Measurements from ENCODE around the gene ANO6. TPM values are rescaled to one million over a fixed set of nuclear protein-coding genes. Genes with fewer than 3 reads are reported as not detected.
"Not testable (repeated sequence)": the region's sequence is repeated elsewhere in the genome, so short reads cannot be mapped to it uniquely, and the experiment has no call there.

The ANO6 gene
- total RNA-seq, 2 donors from 2014 or later = 13.2 to 21.2 TPM

DNA sequence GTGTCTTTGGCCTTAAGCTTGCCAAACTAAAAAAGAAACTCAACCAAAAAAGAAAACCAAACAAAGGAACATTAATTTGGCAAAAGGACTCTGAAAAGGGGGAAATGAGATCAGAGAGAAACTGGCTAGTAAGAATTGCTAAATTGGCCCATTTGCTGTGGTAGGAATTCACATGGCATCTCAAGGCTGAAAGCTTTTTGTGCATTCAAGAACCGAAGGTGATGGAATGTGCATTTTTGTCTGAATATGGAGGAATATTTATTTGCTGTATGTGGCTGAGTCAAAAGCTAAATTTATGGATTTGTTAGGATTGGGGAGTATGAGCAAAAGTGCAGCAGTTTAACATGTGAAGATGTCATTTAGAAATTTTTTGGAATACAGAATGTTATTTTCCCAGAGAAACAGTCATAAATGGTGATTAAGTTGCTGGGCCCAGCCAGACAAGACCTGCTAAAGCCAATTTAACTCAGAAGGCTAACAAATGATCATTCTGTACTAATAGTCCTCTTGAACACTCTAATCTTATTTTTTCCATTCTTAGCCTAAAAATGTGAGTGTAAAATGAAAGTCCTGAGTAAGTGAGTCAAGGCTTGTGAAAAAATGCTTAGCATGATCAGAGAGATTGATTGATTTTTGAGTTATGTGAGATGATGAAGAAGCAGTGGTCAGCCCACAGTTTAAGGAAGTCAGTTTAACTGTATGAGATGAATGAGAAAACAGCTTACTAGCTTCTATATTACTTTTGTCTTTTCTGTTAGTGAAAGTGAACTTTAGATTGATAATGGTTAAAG lies 94.1 kb downstream of the ANO6 start:
- intact Hi-C loops (cut with DNase I) = no loop called here
- no peak for DNase-seq
- TF ChIP-seq, protein P1, sequence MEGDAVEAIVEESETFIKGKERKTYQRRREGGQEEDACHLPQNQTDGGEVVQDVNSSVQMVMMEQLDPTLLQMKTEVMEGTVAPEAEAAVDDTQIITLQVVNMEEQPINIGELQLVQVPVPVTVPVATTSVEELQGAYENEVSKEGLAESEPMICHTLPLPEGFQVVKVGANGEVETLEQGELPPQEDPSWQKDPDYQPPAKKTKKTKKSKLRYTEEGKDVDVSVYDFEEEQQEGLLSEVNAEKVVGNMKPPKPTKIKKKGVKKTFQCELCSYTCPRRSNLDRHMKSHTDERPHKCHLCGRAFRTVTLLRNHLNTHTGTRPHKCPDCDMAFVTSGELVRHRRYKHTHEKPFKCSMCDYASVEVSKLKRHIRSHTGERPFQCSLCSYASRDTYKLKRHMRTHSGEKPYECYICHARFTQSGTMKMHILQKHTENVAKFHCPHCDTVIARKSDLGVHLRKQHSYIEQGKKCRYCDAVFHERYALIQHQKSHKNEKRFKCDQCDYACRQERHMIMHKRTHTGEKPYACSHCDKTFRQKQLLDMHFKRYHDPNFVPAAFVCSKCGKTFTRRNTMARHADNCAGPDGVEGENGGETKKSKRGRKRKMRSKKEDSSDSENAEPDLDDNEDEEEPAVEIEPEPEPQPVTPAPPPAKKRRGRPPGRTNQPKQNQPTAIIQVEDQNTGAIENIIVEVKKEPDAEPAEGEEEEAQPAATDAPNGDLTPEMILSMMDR (IDR thresholded peaks at IDR 0.05) = no peak
- Histone ChIP-seq H3K27me3 (no peaks in the 10 kb centered on the region), H3K4me1 (no peaks in the 10 kb centered on the region), H3K9me3 (no peaks in the 10 kb centered on the region), H3K9ac (ENCODE audit: low read depth in 2 of 2, low read length in 2 of 2) (no peak overlapping the region), H3K4me3 (no peak overlapping the region), H3K36me3 (no peaks in the 10 kb centered on the region), H3K27ac (no peak overlapping the region)

DNA sequence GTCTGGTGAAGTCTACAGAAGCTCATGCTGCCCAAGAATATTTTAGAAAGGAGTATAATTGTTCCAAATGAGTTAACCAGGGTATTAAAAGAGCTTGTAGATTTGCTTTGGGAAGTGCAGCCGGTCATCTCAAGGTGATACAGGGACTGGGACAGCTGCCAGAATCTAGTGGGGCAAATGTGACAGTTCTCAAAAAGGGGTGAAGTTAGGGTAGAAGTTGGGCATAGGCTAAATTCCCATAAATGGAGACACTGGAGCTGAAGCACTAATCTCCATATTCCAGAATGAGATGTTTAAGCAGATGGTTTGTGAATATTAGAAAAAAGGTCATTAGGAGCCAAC lies 94.7 kb downstream of the ANO6 start:
- Histone ChIP-seq H3K27ac (no peak overlapping the region), H3K36me3 (no peaks in the 10 kb centered on the region), H3K9me3 (no peaks in the 10 kb centered on the region), H3K27me3 (no peaks in the 10 kb centered on the region), H3K4me1 (no peaks in the 10 kb centered on the region), H3K4me3 (no peak overlapping the region), H3K9ac (ENCODE audit: low read depth in 2 of 2, low read length in 2 of 2) (no peak overlapping the region)
- DNase-seq = no peak
- intact Hi-C loops (cut with DNase I) = no loop called here
- TF ChIP-seq, protein P1 (IDR thresholded peaks at IDR 0.05) = no peak

DNA sequence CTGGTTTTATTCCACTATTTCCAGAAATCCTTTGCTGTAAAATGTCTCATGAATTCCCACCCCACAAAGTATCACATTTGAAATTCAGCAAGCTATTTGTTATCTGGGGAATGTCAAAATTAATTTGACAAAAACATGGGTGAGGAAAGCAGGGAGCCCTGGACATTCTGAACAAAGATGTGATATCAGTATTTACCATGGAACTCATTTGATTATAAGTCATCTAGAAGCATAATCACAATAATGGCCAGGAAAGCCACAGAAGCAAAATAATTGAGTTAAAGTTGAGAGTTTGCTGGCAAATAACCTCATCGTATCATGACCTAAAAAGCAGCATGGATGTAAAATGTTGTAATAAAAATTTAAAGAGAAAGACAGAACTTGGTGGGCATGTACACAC lies 96.1 kb downstream of the ANO6 start:
- DNase-seq = no peak
- Histone ChIP-seq H3K9ac (ENCODE audit: low read depth in 2 of 2, low read length in 2 of 2) (no peak overlapping the region), H3K36me3 (no peaks in the 10 kb centered on the region), H3K27ac (no peak overlapping the region), H3K4me1 (no peaks in the 10 kb centered on the region), H3K9me3 (no peaks in the 10 kb centered on the region), H3K4me3 (no peak overlapping the region), H3K27me3 (no peaks in the 10 kb centered on the region)
- intact Hi-C loops (cut with DNase I) = no loop called here
- TF ChIP-seq, protein P1 (IDR thresholded peaks at IDR 0.05) = no peak

DNA sequence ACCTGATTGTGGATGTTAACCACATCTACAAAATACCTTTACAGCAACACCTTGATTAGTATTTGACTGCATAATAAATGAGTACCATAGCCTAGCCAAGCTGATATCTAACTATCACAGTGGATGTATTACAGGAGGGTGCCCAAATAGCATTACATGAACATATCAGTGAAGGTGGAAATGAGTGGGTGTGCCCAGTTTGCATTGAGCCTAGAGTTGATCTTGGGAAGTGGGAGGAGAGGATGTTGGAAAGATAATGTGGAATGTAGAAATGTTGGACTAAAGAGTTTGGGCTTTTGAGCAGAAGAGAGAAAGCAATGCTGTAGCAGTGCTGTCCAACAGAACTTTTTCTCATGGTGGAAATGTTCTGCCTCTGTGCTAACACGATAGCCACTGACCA lies 98.9 kb downstream of the ANO6 start:
- Histone ChIP-seq H3K9me3 (no peaks in the 10 kb centered on the region), H3K4me1 (no peaks in the 10 kb centered on the region), H3K9ac (ENCODE audit: low read depth in 2 of 2, low read length in 2 of 2) (no peak overlapping the region), H3K4me3 (no peak overlapping the region), H3K27ac (no peak overlapping the region), H3K36me3 (no peaks in the 10 kb centered on the region), H3K27me3 (no peaks in the 10 kb centered on the region)
- TF ChIP-seq, protein P1 (IDR thresholded peaks at IDR 0.05) = no peak
- intact Hi-C loops (cut with DNase I) = no loop called here
- DNase-seq = no peak

DNA sequence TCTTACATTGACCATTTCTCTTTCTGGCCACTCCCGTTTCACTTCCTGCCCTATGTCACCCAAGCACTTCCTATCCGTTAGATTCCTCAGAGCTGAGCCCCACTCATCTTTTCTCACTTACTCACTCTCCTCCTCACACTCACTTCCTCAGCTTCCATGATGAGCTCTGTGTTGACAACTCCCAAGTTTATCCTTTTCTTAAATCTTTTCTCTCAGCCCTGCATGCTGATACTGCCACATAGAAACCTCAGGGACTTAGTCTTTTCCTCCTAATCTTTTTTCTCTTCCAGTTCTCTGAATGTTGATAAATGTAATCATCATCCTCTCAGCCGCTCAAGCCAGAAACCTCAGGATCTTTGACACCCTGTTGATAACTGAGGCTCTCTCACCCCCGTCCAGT lies 99.6 kb downstream of the ANO6 start:
- no peak overlapping the region for H3K9ac ChIP-seq (ENCODE audit: low read depth in 2 of 2, low read length in 2 of 2)
- no peak overlapping the region for H3K27ac ChIP-seq
- DNase-seq = no peak
- intact Hi-C loops (cut with DNase I) = no loop called here
- no peaks in the 10 kb centered on the region for H3K27me3 ChIP-seq
- H3K9me3 ChIP-seq = no peaks in the 10 kb centered on the region
- H3K4me3 ChIP-seq = no peak overlapping the region
- no peaks in the 10 kb centered on the region for H3K4me1 ChIP-seq
- TF ChIP-seq, protein P1 (IDR thresholded peaks at IDR 0.05) = no peak
- H3K36me3 ChIP-seq = no peaks in the 10 kb centered on the region

DNA sequence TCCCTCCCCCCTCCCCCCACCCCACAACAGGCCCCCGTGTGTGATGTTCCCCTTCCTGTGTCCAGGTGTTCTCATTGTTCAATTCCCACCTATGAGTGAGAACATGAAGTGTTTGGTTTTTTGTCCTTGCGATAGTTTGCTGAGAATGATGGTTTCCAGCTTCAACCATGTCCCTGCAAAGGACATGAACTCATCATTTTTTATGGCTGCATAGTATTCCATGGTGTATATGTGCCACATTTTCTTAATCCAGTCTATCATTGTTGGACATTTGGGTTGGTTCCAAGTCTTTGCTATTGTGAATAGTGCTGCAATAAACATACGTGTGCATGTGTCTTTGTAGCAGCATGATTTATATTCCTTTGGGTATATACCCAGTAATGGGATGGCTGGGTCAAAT lies 101.4 kb downstream of the ANO6 start:
- H3K4me3 ChIP-seq; H3K9me3 ChIP-seq; DNase-seq; H3K36me3 ChIP-seq; H3K27ac ChIP-seq; H3K27me3 ChIP-seq; intact Hi-C loops (cut with DNase I); H3K4me1 ChIP-seq; H3K9ac ChIP-seq (ENCODE audit: low read depth in 2 of 2, low read length in 2 of 2): not testable (repeated sequence)
